ENCODE data around the gene SH3GL3. TPM values are rescaled to one million over a fixed set of nuclear protein-coding genes. Genes with fewer than 3 reads are reported as not detected.

SH3GL3 gene
- total and polyA plus RNA-seq, 4 donors: 0.31 to 8.4 (median 2.3) TPM

DNA sequence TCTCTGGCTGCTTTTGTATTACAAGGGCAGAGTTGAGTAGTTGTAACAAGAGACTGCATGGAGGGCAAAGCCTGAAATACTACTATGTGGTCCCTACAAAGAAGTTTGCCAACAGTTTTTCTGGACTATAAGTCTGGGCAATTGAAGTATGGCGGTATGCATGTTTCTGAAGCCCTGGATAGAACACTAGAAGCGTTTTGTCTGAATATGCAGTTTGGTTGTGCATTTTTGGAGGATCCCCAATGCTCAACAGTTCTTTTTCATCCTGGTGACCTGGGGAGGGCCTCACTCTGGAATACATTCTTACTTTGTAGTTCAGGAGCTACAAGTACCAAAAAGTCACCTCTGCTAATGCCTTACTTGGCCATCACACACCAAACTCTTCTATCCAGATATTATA is 29.6 kb downstream of the SH3GL3 start:
- H3K27ac ChIP-seq (ENCODE audit: low read depth in 1 of 2, low read length in 1 of 2): no peak overlapping the region
- TF ChIP-seq, protein P1, sequence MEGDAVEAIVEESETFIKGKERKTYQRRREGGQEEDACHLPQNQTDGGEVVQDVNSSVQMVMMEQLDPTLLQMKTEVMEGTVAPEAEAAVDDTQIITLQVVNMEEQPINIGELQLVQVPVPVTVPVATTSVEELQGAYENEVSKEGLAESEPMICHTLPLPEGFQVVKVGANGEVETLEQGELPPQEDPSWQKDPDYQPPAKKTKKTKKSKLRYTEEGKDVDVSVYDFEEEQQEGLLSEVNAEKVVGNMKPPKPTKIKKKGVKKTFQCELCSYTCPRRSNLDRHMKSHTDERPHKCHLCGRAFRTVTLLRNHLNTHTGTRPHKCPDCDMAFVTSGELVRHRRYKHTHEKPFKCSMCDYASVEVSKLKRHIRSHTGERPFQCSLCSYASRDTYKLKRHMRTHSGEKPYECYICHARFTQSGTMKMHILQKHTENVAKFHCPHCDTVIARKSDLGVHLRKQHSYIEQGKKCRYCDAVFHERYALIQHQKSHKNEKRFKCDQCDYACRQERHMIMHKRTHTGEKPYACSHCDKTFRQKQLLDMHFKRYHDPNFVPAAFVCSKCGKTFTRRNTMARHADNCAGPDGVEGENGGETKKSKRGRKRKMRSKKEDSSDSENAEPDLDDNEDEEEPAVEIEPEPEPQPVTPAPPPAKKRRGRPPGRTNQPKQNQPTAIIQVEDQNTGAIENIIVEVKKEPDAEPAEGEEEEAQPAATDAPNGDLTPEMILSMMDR (IDR thresholded peaks at IDR 0.05; ENCODE audit: control extremely low read depth, extremely low read depth): no peak
- ATAC-seq (ENCODE audit: insufficient read depth, low FRiP score) (no peak), DNase-seq (no peak)
- no peak overlapping the region for H3K9ac ChIP-seq (ENCODE audit: insufficient read depth in 1 of 2, low read length in 2 of 2)
- no peaks in the 10 kb centered on the region for H3K36me3 ChIP-seq (ENCODE audit: control insufficient read depth in 4 of 4, insufficient read depth in 4 of 4, low read length in 4 of 4)
- H3K4me3 ChIP-seq: no peak overlapping the region
- no peaks in the 10 kb centered on the region for H3K4me1 ChIP-seq (ENCODE audit: control insufficient read depth in 5 of 5, insufficient read depth in 5 of 5, low read length in 5 of 5)
- H3K27me3 ChIP-seq (ENCODE audit: control insufficient read depth in 3 of 3, insufficient read depth in 3 of 3, low read length in 2 of 3): no peaks in the 10 kb centered on the region
- no peaks in the 10 kb centered on the region for H3K9me3 ChIP-seq (ENCODE audit: control insufficient read depth in 4 of 4, insufficient read depth in 3 of 4, low read length in 3 of 4)
- 87 to 91% methylated on average over 2 of the region's 2 CpGs for WGBS, 2 donors

DNA sequence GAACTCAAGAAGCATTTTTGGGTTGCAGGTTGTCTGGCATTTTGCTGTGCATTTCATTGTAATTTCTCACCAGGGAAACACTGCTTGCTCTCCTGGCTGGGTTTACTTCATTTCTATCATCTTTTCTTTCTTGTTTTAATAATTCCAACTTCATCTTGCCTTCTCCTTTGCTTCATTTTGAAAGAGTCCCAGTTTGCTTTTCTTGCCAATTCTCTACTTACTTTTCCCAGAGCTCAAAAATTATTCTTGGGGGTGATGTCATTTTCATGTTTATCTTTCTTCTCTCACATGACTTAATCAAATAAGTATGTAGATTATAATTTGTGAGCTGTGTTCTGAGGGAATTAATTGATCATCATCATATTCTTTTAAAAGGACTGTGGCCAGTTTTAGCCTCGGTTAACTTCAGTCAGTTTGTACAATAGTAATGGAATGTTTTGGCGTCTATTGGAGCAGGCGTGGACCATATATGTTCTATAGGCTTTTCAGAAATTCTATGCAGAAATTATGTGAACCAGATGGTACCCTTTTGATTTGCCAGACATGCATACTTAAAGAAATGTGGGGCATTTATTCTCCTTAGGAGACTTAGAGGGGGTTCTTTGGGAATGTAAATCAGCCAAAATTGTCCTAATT is 30.1 kb downstream of the SH3GL3 start:
- H3K27ac ChIP-seq (ENCODE audit: low read depth in 1 of 2, low read length in 1 of 2): no peak overlapping the region
- H3K9me3 ChIP-seq (ENCODE audit: control insufficient read depth in 4 of 4, insufficient read depth in 3 of 4, low read length in 3 of 4): no peaks in the 10 kb centered on the region
- H3K27me3 ChIP-seq (ENCODE audit: control insufficient read depth in 3 of 3, insufficient read depth in 3 of 3, low read length in 2 of 3): no peaks in the 10 kb centered on the region
- DNase-seq (no peak), ATAC-seq (ENCODE audit: insufficient read depth, low FRiP score) (no peak)
- H3K4me1 ChIP-seq (ENCODE audit: control insufficient read depth in 5 of 5, insufficient read depth in 5 of 5, low read length in 5 of 5): no peaks in the 10 kb centered on the region
- 84 to 92% methylated on average over 3 of the region's 3 CpGs for WGBS, 2 donors
- no peaks in the 10 kb centered on the region for H3K36me3 ChIP-seq (ENCODE audit: control insufficient read depth in 4 of 4, insufficient read depth in 4 of 4, low read length in 4 of 4)
- TF ChIP-seq, protein P1 (IDR thresholded peaks at IDR 0.05; ENCODE audit: control extremely low read depth, extremely low read depth): no peak
- H3K4me3 ChIP-seq: no peak overlapping the region
- H3K9ac ChIP-seq (ENCODE audit: insufficient read depth in 1 of 2, low read length in 2 of 2): no peak overlapping the region

DNA sequence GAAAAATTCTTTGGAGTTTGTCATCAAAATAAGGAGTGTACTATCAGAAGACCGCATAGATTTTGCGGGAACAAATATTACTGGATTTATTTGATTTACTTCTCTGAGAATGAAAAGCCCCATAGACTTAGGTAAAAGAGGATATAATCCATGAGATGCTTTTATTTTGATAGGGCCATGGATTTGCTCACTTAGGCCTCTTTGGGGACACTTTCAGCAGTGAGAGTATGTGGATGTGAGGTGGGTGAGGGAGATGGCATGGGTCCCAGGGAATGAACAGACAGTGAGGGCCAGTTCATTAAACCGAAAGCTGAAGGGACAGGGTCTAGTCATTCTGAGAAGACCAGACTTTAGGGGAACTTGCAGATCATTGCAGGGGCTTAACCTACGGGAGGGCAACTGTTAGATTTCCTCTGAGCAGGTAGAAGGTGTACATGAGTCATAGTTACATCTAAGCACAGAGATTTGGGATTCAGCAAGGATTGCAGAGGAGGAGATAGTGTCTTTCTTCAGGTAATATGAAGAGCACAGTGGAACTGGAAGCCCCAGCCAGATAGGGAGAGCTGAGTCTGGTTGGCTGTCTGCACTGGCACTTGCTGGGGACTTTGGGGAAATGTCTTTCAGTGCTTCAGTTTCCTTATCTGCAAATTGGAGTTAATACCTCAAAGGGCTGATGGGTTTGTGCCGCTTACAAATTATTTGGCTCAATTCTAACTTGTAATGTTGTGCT is 30.8 kb downstream of the SH3GL3 start:
- no peak overlapping the region for H3K9ac ChIP-seq (ENCODE audit: insufficient read depth in 1 of 2, low read length in 2 of 2)
- no peaks in the 10 kb centered on the region for H3K36me3 ChIP-seq (ENCODE audit: control insufficient read depth in 4 of 4, insufficient read depth in 4 of 4, low read length in 4 of 4)
- no peak overlapping the region for H3K27ac ChIP-seq (ENCODE audit: low read depth in 1 of 2, low read length in 1 of 2)
- ATAC-seq (ENCODE audit: insufficient read depth, low FRiP score) (no peak), DNase-seq (no peak)
- no peak overlapping the region for H3K4me3 ChIP-seq
- no peaks in the 10 kb centered on the region for H3K27me3 ChIP-seq (ENCODE audit: control insufficient read depth in 3 of 3, insufficient read depth in 3 of 3, low read length in 2 of 3)
- H3K4me1 ChIP-seq (ENCODE audit: control insufficient read depth in 5 of 5, insufficient read depth in 5 of 5, low read length in 5 of 5): no peaks in the 10 kb centered on the region
- 84 to 88% methylated on average over 5 of the region's 5 CpGs for WGBS, 2 donors
- no peaks in the 10 kb centered on the region for H3K9me3 ChIP-seq (ENCODE audit: control insufficient read depth in 4 of 4, insufficient read depth in 3 of 4, low read length in 3 of 4)
- TF ChIP-seq, protein P1 (IDR thresholded peaks at IDR 0.05; ENCODE audit: control extremely low read depth, extremely low read depth): no peak

Data from lung (tissue), 12 donors.